Measurements from ENCODE around the gene ZSCAN10.
A peak's percentile ranks its signal among the peaks of the same experiment; 100 is the strongest.

The ZSCAN10 gene

DNA sequence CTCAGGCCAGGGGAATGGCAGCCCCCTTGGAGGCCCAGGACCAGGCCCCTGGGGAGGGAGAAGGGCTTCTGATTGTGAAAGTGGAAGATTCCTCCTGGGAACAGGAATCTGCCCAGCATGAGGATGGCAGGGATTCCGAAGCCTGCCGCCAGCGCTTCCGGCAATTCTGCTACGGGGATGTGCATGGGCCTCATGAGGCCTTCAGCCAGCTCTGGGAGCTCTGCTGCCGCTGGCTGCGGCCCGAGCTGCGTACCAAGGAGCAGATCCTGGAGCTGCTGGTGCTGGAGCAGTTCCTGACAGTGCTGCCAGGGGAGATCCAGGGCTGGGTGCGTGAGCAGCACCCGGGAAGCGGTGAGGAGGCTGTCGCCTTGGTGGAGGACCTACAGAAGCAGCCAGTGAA is 38.2 kb upstream of the ZSCAN10 start:
- no peak for TF ChIP-seq SPI1 (IDR thresholded peaks at IDR 0.05; ENCODE audit: borderline replicate concordance, low read depth)
- TF ChIP-seq, protein P1, sequence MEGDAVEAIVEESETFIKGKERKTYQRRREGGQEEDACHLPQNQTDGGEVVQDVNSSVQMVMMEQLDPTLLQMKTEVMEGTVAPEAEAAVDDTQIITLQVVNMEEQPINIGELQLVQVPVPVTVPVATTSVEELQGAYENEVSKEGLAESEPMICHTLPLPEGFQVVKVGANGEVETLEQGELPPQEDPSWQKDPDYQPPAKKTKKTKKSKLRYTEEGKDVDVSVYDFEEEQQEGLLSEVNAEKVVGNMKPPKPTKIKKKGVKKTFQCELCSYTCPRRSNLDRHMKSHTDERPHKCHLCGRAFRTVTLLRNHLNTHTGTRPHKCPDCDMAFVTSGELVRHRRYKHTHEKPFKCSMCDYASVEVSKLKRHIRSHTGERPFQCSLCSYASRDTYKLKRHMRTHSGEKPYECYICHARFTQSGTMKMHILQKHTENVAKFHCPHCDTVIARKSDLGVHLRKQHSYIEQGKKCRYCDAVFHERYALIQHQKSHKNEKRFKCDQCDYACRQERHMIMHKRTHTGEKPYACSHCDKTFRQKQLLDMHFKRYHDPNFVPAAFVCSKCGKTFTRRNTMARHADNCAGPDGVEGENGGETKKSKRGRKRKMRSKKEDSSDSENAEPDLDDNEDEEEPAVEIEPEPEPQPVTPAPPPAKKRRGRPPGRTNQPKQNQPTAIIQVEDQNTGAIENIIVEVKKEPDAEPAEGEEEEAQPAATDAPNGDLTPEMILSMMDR (IDR thresholded peaks at IDR 0.05; ENCODE audit: insufficient read depth, low read length): no peak
- TF ChIP-seq GABPA (IDR thresholded peaks at IDR 0.05; ENCODE audit: low read depth): no peak
- TF ChIP-seq, protein P2, sequence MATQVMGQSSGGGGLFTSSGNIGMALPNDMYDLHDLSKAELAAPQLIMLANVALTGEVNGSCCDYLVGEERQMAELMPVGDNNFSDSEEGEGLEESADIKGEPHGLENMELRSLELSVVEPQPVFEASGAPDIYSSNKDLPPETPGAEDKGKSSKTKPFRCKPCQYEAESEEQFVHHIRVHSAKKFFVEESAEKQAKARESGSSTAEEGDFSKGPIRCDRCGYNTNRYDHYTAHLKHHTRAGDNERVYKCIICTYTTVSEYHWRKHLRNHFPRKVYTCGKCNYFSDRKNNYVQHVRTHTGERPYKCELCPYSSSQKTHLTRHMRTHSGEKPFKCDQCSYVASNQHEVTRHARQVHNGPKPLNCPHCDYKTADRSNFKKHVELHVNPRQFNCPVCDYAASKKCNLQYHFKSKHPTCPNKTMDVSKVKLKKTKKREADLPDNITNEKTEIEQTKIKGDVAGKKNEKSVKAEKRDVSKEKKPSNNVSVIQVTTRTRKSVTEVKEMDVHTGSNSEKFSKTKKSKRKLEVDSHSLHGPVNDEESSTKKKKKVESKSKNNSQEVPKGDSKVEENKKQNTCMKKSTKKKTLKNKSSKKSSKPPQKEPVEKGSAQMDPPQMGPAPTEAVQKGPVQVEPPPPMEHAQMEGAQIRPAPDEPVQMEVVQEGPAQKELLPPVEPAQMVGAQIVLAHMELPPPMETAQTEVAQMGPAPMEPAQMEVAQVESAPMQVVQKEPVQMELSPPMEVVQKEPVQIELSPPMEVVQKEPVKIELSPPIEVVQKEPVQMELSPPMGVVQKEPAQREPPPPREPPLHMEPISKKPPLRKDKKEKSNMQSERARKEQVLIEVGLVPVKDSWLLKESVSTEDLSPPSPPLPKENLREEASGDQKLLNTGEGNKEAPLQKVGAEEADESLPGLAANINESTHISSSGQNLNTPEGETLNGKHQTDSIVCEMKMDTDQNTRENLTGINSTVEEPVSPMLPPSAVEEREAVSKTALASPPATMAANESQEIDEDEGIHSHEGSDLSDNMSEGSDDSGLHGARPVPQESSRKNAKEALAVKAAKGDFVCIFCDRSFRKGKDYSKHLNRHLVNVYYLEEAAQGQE (IDR thresholded peaks at IDR 0.05; ENCODE audit: insufficient replicate concordance, low read depth): no peak
- no peak for TF ChIP-seq POLR2AphosphoS5 (IDR thresholded peaks at IDR 0.05; ENCODE audit: low read depth)
- DNase-seq (ENCODE audit: low read depth in 1 of 2, low spot score in 1 of 2): no peak
- no peak overlapping the region for H3K27ac ChIP-seq (replicated peaks)
- H3K27me3 ChIP-seq (ENCODE audit: insufficient read depth, poor library complexity, severe bottlenecking): no peaks in the 10 kb centered on the region
- no peak overlapping the region for H3K4me3 ChIP-seq (replicated peaks; ENCODE audit: insufficient read depth, low read length)

DNA sequence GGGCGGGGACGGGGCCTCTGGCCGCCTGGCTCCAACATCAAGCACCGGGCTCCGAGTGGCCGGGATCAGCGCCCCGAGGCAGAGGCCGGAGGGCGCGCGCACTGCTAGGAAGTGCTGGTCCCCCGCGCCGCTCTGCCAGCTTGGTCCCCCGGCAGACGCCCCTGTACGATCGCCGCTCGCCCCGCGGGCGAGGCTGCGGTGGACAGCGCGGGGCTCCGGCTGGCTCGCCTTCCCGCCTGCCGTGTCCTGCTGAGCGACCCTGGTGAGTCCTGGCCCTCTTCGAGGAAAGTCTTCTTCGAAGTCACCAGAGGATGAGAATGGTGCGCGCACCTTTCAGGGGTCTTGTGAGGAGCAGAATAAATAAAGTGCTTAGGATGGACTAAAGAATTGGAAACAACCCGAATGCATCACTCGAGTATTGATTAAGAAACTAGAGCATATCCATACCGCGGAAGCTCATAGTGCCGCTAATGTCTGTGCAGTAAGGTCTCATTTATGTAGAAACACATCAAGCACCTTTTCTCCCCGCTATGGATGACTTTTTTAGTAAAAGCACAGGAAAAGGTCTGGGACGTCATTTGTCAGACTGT is 36.1 kb upstream of the ZSCAN10 start:
- Histone ChIP-seq H3K27me3 (ENCODE audit: insufficient read depth, poor library complexity, severe bottlenecking) (no peaks in the 10 kb centered on the region), H3K4me3 (replicated peaks; ENCODE audit: insufficient read depth, low read length) (peak overlapping the region; percentile 97), H3K27ac (replicated peaks) (peak overlapping the region; percentile 75)
- DNase-seq (ENCODE audit: low read depth in 1 of 2, low spot score in 1 of 2): no peak
- TF ChIP-seq POLR2AphosphoS5 (IDR thresholded peaks at IDR 0.05; ENCODE audit: low read depth) (no peak), GABPA (IDR thresholded peaks at IDR 0.05; ENCODE audit: low read depth) (no peak), SPI1 (IDR thresholded peaks at IDR 0.05; ENCODE audit: borderline replicate concordance, low read depth) (no peak)
- TF ChIP-seq, protein P2 (IDR thresholded peaks at IDR 0.05; ENCODE audit: insufficient replicate concordance, low read depth): no peak
- TF ChIP-seq, protein P1 (IDR thresholded peaks at IDR 0.05; ENCODE audit: insufficient read depth, low read length): no peak

DNA sequence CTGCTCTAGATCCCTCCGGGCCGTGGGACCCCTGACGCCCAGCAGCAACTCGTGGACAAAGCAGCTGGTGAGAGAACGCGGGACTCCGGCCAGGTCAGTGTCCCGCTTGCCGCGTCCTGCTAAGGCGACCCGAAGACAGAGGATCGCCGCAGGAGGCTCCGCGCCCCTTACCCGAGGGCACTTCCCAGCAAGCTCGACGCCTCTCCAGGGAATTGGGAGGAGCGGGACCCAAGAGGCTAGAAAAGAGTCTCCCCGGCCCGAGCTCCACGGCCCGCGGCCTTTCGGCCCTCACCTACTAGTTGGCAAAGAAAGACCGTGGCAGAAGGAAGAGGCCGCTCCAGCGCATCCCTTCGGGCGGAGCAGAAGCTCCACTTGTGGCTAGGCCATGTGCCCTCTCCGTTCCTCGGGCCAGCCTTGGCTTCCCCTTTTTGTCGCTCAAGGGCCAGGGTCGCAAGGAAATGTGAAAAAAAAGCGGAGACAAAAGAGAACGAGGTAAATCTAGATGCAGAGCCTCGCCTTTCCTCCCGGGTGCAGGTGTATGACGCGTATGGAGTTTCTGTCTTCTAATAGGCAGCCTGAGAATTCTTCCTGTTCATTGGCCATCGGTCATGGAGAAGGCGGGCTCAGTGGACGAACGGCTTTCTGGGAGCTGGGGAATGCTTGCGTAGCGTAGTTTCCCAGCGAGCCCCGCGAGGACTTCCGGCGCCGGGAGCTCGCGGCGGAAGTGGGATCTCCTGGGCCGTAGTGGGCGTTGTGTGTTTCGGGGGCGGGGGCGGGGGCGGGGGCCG is 35.4 kb upstream of the ZSCAN10 start, which contains the start of gene ZNF213:
Gene ZNF213, plus strand, starts transcription at position 692 of the 788 bp plus-strand sequence. CDS start 2,252 bp downstream, outside the sequence.
- peak; percentile 86 for TF ChIP-seq GABPA (IDR thresholded peaks at IDR 0.05; ENCODE audit: low read depth)
- TF ChIP-seq, protein P1 (IDR thresholded peaks at IDR 0.05; ENCODE audit: insufficient read depth, low read length): no peak
- TF ChIP-seq POLR2AphosphoS5 (IDR thresholded peaks at IDR 0.05; ENCODE audit: low read depth): peak; percentile 77; the same call in 1 of the 2 replicates
- TF ChIP-seq SPI1 (IDR thresholded peaks at IDR 0.05; ENCODE audit: borderline replicate concordance, low read depth): peak; percentile 63; the same call in 1 of the 2 replicates
- TF ChIP-seq, protein P2 (IDR thresholded peaks at IDR 0.05; ENCODE audit: insufficient replicate concordance, low read depth): no peak
- Histone ChIP-seq H3K27me3 (ENCODE audit: insufficient read depth, poor library complexity, severe bottlenecking) (no peaks in the 10 kb centered on the region), H3K27ac (replicated peaks) (peak within 1 kb of the TSS; percentile 92), H3K4me3 (replicated peaks; ENCODE audit: insufficient read depth, low read length) (peak within 1 kb of the TSS; percentile 97)
- DNase-seq (ENCODE audit: low read depth in 1 of 2, low spot score in 1 of 2): peak; percentile 98
